ENCODE results near the gene MGME1.
A peak's percentile ranks its signal among the peaks of the same experiment; 100 is the strongest.

Gene MGME1, protein sequence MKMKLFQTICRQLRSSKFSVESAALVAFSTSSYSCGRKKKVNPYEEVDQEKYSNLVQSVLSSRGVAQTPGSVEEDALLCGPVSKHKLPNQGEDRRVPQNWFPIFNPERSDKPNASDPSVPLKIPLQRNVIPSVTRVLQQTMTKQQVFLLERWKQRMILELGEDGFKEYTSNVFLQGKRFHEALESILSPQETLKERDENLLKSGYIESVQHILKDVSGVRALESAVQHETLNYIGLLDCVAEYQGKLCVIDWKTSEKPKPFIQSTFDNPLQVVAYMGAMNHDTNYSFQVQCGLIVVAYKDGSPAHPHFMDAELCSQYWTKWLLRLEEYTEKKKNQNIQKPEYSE

DNA sequence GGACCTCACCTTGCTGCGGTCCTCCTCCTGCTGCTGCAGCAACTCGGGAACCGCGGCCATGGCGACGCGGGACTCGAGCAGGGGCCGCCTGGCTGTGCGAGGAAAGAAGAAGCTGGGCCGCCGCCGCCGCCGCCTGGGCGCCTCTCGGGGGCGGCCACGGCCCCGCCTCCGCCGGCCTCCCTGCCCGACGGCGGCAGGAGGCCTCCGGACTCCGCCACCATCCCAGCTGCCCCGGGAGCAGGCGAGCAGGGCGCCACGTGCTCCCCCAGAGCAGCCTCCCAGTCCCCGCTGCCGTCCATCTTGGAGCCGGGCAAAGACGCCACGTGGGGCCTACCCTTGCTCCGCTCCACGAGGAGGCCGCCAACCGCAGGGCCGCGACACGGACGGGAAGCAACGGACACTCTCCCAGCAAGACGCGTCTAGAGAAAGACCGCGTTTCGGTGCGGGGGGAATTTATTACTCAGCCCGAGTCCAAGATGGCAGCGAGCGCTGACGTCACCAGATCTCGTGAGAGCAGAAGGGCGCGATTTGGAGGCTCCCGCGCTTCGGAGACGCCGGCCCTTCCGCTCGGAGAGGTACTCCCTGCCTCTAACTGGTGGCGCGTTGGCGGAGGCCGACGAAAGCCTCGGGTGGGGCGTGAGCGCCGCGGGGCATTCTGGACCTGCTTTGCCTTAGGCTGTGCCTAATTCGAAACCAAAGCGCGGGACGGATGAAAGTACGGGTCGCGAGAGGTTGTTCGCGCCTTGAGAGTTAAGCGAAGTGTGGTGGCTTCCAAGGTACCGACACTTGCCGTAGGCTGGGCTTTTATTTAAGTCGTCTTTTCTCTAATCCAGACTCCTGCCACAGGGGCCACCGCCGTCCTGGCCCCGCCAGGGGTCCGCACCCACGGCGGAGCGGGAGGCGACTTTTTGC, at the start of gene MGME1, which contains the start of gene SNX5:
MGME1 (plus strand) TSS at position 653 of the 912 bp plus-strand sequence. CDS start 842 bp downstream, outside the sequence.
SNX5 (minus strand) TSS at position 429 of the 912 bp plus-strand sequence; CDS start at position 60, 369 bp downstream.
- peak; percentile 95 for DNase-seq

- no peak for DNase-seq
Measured at GRCh38 chr20:17919149-17919548, 49.7 kb upstream of the MGME1 start.

DNA sequence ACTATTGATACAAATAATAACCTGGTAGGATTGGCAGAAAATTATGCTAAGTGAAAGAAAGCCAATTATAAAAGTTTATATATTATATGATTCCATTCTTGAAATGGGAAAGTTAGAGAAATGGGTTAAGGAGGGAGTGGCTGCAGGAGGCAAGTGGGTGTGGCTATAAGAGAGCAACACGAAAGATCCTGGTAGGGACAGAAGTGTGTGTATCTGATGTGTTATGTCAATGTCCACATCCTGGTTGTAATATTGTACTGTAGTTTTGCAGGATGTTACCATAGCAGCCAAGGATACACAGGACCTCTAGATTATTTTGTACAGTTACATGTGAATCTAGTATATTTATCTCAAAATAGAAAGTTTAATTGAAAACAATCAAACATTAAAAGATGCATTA, 47.0 kb upstream of the MGME1 start:
- DNase-seq = no peak

GRCh38 chr20:17925141-17925939, 43.5 kb upstream of the MGME1 start:
- no peak for DNase-seq

GRCh38 chr20:17925940-17926300, 42.9 kb upstream of the MGME1 start:
- DNase-seq = no peak

GRCh38 chr20:17928211-17928611, 40.6 kb upstream of the MGME1 start:
- no peak for DNase-seq

GRCh38 chr20:17928633-17929311, 40.0 kb upstream of the MGME1 start:
- DNase-seq = no peak

DNA sequence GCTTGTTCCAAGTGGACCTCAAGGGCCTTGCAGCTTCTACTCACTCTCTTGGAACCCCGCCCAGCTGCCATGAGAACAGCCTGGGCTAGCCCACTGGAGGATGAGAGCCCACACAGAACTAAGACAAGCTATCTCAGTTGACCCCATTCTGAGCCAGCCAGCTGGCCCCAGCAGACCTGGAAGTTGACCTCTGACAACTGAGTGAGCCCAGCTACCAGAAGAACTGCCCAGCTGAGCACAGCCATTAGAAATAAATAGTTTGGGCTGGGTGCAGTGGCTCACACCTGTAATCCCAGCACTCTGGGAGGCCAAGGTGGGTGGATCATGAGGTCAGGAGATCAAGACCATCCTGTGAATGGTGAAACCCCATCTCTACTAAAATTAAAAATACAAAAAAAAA, 37.3 kb upstream of the MGME1 start:
- DNase-seq = no peak

DNA sequence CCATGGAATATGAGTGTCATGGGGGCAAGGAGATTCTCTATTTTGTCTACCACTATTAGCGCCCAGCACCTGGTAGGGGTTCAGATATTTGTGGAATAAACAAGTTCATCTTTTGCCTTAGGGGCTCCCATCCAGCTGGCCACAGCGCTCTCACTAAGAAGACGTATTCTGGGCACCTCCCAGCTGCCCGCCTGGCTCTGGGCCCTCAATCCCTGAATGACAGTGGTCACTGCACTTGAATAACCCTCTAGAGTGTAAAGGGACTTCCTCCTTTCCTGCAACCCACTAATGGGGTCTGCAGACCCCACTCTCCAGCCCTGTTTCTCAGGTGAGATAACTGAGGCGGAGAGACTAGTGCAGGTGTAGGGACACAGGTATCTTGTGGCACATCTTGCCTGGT, 36.4 kb upstream of the MGME1 start:
- DNase-seq = no peak

- no peak for DNase-seq
Measured at GRCh38 chr20:17933121-17933520, 35.7 kb upstream of the MGME1 start.

GRCh38 chr20:17933711-17934110, 35.1 kb upstream of the MGME1 start:
- no peak for DNase-seq

DNA sequence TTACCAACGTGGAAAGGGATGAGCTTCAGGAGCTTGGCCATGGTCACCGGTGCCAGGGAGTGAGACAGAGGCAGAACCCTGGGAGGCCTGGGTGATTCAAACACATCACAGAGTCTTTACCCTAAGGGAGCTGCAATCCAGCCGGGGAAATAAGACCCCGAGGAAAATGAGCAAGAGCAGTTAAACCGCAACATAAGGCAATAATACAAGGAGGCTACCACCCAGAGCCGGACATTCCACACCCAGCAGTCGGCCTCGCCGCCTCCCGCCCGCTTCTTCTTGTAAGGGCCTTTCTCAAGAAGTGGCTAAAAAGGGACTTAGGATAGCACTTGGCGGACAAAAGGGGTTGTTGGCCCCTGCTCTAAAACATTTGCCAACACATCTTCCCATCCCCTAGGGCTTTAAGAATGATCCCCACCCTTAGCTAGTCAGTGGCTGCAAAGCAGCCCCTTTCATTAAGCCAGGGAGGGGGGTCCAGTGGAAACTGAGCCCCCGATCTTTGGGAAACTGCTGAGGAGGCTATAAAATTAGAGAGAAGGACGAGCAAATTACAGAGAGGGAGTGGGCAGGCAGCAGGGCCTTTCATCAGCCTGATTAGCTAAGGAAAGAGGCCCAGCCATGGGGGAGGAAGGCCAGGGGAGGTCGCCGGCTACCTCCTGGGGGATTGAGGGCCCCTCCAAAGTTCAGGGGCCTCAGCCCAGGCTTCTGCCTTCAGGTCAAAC, 34.5 kb upstream of the MGME1 start:
- no peak for DNase-seq

DNA sequence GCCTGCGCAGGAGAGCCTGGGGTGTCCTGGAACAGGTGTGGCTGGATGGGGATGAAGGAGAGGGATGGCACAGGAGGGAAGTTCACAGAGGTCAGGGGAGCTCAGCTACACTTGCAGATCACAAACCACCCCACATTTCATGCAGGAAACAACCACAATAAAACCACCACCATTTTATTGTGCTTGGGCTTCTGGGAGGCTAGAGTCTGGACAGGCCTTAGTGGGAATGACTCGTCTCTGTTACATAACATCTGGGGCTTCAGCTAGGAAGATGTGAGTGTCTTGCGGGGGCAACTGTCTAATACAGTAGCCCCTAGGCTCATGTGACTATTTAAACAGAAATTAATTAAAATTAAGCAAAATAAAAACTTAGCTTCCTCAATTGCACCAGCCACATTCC, 33.6 kb upstream of the MGME1 start:
- DNase-seq = no peak

DNA sequence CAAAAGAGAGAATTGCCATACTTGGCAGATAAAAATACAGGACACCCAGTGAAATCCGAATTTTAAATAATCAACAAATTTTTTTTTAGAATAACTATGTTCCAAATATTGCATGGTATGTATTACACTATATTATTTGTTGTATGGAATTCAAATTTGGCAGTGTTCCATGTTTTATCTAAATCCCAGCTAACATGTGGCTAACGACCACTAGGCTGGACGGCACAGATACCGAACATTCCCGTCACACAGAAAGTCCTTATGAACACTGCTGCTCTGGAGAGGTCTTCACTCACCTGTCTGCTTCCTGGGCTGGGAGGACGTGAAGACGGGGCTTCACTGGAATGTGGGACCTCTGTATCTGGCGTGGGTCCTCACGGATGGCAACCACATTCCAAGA, 33.1 kb upstream of the MGME1 start:
- DNase-seq = no peak

DNA sequence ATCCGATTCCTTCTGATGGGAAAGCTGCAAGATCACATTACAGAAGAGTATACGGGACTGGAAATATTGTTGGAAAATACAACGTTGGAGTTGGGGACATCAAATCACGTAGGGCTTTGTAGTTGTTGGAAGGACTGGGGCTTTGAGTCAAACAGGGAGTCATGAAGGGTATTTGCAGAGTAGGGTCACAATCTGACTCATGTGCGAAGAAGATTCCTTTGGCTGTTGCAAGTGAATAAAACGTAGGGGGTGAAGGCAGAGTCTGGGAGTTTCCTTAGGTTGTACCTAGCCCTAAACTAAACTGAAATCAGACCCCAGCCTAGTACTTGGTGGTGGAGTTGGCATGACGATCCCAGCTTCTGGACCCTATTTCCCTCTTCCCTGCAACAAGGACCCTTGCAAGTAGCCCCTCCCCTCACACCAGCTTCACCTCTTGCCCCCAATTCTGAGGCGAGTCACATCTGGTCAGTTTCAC, 32.5 kb upstream of the MGME1 start:
- no peak for DNase-seq

DNA sequence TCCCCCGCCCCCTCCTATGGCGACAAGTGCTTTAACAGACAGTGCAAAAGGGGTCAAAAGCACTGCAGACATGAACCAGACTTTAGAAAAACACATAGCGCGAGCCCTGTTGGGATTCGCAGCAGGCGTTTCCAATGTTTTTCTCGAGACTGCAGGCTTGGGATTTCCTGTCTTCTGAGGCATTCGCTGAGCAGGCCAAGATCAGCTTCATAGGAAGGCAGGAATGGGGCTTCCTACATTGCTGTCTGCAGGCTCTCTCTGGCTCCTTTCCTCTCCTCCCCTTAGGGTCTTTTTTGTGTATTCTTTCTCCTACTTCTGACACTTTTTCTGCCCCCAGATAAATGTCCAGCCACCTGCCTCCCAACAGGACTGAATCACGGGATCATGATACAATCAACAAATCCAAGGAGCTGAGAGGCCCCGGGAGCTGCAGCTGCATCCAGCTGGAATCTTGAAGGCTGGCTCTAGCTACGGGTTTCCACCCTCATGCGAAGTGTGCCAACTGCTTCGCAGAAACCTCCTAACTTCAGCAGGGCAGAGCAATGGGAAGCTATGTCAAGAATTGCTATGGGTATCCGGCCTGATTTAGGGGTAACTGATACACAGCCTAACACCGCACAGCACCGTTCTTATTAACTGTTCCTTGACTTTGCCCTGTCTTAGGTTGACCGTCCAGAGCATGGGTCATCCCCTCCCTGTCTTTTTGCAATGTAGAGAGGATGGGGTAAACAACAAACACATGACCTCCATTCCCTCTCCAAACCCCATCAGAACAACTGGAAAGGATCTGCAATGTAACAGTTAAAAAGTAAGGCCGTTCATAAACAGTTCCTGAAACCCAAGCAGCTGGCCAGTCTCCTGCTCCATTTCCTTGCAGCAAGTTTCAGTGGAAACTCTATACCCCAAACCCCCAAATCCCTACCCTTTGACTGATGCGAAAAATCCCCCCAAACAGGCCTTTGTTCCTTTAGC, 31.8 kb upstream of the MGME1 start:
- no peak for DNase-seq

DNA sequence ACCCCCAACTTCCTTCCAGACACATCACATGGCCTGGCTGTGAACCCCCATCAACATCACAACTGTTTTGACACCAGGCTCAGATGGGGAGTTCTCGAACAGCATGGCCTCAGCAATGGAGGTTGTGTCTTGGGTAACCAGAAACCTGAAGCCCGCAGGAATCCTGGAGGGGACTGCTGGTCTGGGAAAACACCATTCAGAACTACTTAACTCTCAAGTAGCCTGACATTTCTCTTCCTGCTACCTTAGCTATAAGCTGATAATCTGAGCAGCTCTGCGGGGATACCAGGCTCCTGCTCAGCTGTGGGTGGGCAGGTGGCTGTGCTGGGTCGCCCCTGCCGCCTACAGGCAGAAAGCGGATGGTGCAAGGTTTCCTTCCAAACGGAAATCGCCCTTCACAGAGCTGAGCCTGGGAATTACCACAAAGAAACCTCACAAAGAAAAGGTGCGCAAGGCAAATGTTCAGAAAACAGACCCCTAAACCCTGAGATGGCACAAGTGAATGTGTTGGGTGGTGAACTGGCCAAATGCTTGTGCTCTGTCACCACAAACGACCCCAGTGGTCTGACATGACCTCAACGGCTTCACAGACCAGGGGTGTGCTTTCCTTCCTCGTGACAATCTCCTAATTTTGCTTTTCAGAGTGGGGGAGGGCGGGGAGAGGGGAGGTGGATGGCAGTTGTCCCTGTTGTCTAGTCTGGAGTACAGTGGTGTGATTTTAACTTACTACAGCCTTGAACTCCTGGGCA, 29.8 kb upstream of the MGME1 start:
- DNase-seq = peak; percentile 18

DNA sequence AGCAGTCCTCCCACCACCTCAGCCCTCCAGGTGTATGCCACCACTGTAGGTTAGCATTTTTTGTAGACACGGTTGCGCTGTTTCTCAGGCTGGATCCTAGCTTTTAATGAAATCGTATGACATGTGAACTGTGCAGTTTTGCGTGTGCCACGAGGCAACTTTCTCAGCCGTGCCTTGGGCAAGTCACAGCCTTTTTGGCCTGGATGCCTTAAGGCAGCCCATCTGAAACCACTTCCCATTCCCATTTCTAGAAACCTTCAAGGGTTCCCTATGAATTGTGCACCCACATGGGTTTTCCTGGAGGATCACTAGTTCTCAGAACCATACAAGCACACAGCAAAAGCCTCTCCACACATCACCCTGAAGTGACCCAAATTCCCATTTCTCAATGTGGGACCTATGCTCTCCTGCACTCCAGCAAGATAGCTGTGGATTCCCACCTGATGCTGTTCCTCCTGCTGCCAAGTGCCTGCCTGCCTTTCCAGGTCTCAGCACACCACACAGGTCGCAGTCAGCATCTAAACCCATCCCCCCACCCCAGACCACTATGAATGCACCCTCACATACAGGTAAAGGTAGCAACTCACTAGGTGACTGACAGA, 29.1 kb upstream of the MGME1 start:
- DNase-seq = no peak

Data from NCI-H1048 (cell line).